NB4 (cell line): Measurements from ENCODE around the gene SGPP2.

ENCODE experiments used
- POLR2A ChIP-seq: IDR thresholded peaks from 2 replicates; pipeline ENCODE4 v1.6.1; 2011; ENCODE audit warnings: mild to moderate bottlenecking; ENCODE audit not compliant: insufficient read length; ENCODE audit errors: extremely low read depth
- TF ChIP-seq, protein P1 (sequence below): IDR thresholded peaks from one replicate; pipeline ENCODE4 v1.5.1; 2012; ENCODE audit warnings: low read depth, low read length

DNA sequence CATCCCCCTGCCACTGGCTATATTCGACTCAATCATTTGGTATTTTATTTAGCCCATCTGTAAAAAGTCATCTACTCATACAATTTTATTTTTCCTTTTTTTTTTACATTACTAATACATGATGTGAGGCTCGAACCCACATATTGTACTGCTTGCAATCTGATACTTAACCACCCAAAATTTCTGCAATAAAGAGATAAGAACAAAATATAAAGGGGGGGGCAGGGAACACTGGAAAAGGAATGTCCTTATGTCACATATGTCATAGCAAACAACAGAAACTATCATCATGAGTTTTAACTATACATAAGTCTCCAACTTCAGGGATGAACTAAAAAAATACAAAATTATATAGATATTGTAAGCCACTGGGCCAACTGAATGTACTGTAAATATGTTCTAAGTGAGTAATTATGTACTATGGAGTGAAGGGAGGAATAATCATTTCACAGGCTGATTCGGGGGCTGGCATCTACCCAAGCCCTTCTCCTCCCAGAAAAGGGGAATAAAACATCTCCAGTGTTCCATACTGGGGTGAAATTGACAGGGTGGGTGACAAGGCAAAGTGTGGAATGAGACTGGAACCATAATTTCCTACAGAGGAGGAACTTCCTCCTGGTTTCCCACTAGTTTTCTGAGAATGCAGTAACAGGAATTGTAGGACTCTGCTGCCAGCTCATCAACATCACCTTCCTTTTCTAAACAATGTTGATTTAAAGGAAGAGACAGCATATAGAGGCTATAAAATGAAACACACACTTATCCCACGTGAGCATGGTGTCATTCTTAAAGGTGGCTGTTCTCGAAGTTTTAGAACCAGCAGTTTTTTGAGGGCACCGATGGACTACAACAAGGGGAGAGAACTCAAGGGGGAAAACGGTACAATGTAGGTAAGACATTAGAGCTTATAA lies 152.1 kb downstream of the SGPP2 start:
- TF ChIP-seq, protein P1, sequence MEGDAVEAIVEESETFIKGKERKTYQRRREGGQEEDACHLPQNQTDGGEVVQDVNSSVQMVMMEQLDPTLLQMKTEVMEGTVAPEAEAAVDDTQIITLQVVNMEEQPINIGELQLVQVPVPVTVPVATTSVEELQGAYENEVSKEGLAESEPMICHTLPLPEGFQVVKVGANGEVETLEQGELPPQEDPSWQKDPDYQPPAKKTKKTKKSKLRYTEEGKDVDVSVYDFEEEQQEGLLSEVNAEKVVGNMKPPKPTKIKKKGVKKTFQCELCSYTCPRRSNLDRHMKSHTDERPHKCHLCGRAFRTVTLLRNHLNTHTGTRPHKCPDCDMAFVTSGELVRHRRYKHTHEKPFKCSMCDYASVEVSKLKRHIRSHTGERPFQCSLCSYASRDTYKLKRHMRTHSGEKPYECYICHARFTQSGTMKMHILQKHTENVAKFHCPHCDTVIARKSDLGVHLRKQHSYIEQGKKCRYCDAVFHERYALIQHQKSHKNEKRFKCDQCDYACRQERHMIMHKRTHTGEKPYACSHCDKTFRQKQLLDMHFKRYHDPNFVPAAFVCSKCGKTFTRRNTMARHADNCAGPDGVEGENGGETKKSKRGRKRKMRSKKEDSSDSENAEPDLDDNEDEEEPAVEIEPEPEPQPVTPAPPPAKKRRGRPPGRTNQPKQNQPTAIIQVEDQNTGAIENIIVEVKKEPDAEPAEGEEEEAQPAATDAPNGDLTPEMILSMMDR, result no peak
- no peak for TF ChIP-seq POLR2A
